Measurements from ENCODE around the gene KLF6.

The KLF6 gene

GRCh38 chr10:3808689-3809199 lies 23.7 kb upstream of the KLF6 start:
- DNase-seq = no peak

- DNase-seq = no peak
Measured at GRCh38 chr10:3807928-3808496, 23.0 kb upstream of the KLF6 start.

- DNase-seq = no peak
Measured at GRCh38 chr10:3807211-3807927, 22.4 kb upstream of the KLF6 start.

GRCh38 chr10:3806603-3807002 lies 21.6 kb upstream of the KLF6 start:
- peak; percentile 17 for DNase-seq

- peak; percentile 40 for DNase-seq
Measured at GRCh38 chr10:3805791-3806461, 20.9 kb upstream of the KLF6 start.

GRCh38 chr10:3805201-3805790 lies 20.3 kb upstream of the KLF6 start:
- DNase-seq = no peak

GRCh38 chr10:3803927-3804741 lies 19.1 kb upstream of the KLF6 start:
- no peak for DNase-seq

GRCh38 chr10:3803295-3803926 lies 18.4 kb upstream of the KLF6 start:
- no peak for DNase-seq

GRCh38 chr10:3802526-3803265 lies 17.7 kb upstream of the KLF6 start:
- DNase-seq = no peak

GRCh38 chr10:3801558-3802192 lies 16.7 kb upstream of the KLF6 start:
- DNase-seq = peak; percentile 14

GRCh38 chr10:3800586-3800985 lies 15.6 kb upstream of the KLF6 start:
- DNase-seq = no peak

- DNase-seq = no peak
Measured at GRCh38 chr10:3797750-3798149, 12.7 kb upstream of the KLF6 start.

GRCh38 chr10:3793553-3793952 lies 8.5 kb upstream of the KLF6 start:
- DNase-seq = no peak

GRCh38 chr10:3792710-3793219 lies 7.8 kb upstream of the KLF6 start:
- DNase-seq = no peak

GRCh38 chr10:3791974-3792633 lies 7.1 kb upstream of the KLF6 start:
- no peak for DNase-seq

- no peak for DNase-seq
Measured at GRCh38 chr10:3790858-3791257, 5.8 kb upstream of the KLF6 start.

- DNase-seq = no peak
Measured at GRCh38 chr10:3790272-3790671, 5.3 kb upstream of the KLF6 start.

- DNase-seq = no peak
Measured at GRCh38 chr10:3789621-3790020, 4.6 kb upstream of the KLF6 start.

- no peak for DNase-seq
Measured at GRCh38 chr10:3787816-3788215, 2.8 kb upstream of the KLF6 start.

GRCh38 chr10:3787016-3787400 lies 2.0 kb upstream of the KLF6 start:
- no peak for DNase-seq

Measured in NCI-H774 (cell line).